Mucosa of descending colon (tissue), 3 donors: ENCODE data around the gene NAPG. TPM values are rescaled to one million over a fixed set of nuclear protein-coding genes. Genes with fewer than 3 reads are reported as not detected.

ENCODE experiments used
- ATAC-seq: fragments of 200-7000 bp; cut with Tn5 transposase; one replicate; pipeline ENCODE4 v1.9.1; 2020; ENCODE audit warnings: mild to moderate bottlenecking, moderate library complexity
- DNase-seq, 3 donors: peaks; one replicate each; pipeline ENCODE4 v3.0.0-alpha.2; 2020
- H3K36me3 ChIP-seq: fragments of 200-600 bp; one replicate; pipeline ENCODE4 v1.8.0; 2021; ENCODE audit warnings: low read depth, mild to moderate bottlenecking
- H3K4me1 ChIP-seq: fragments of 200-600 bp; one replicate; pipeline ENCODE4 v1.8.0; 2021; ENCODE audit warnings: low read depth, mild to moderate bottlenecking
- H3K4me3 ChIP-seq: fragments of 200-600 bp; one replicate; pipeline ENCODE4 v1.8.0; 2021; ENCODE audit warnings: mild to moderate bottlenecking
- H3K9me3 ChIP-seq: fragments of 200-600 bp; one replicate; pipeline ENCODE4 v1.8.0; 2021; ENCODE audit warnings: mild to moderate bottlenecking
- CTCF ChIP-seq: fragments of 200-600 bp; IDR thresholded peaks from one replicate; pipeline ENCODE4 v1.8.0; 2022; ENCODE audit warnings: antibody characterized with exemption, mild to moderate bottlenecking
- intact Hi-C, 2 donors: fragments of 100-400 bp; cut with DNase I in 1 of 2; cut with micrococcal nuclease in 1 of 2; formaldehyde crosslinking; loops; one replicate each; pipeline versions ENCODE4 v1.11.0 to v1.11.1; 2022; cut with DNase I, micrococcal nuclease
- total RNA-seq, 3 donors: library from RNA; stranded (reverse); fragmentation: NEBNext Ultra II Directional in 2 of 3; extraction: Animal tissue kit (Norgen Biotek cat#: 25700) in 2 of 3; gene quantifications; one replicate each; pipeline versions ENCODE4 v1.2.1 to v1.2.4, GENCODE V29; 2021 to 2023
- donor health status: DM: no; HTN: no; CAD: no; lungs with moderate emphysema.
- donor health status: DM: no; HTN: no; CAD: no.
- donor health status: DM: no; HTN: yes; CAD: no.

NAPG gene
- total RNA-seq, 3 donors from 2014 or later, result 36.3 to 43.1 (median 38.1) TPM

GRCh38 chr18:10560452-10561045 is 34.7 kb downstream of the NAPG start:
- DNase-seq (peak in 2 of 3 donors; percentile 36 to 90), ATAC-seq (peak; percentile 74)
- Histone ChIP-seq H3K4me1 (no peaks in the 10 kb centered on the region), H3K4me3 (no peak overlapping the region), H3K9me3 (no peaks in the 10 kb centered on the region), H3K36me3 (no peaks in the 10 kb centered on the region)
- intact Hi-C loops, result loop anchor here in 1 of 2 donors (10.0 kb wide), 1 partner anchor 994 kb away; no protein-coding TSS in a partner anchor
- peak; percentile 38 for TF ChIP-seq CTCF

GRCh38 chr18:10562773-10563160 is 36.9 kb downstream of the NAPG start:
- Histone ChIP-seq H3K36me3 (no peaks in the 10 kb centered on the region), H3K4me1 (no peaks in the 10 kb centered on the region), H3K9me3 (no peaks in the 10 kb centered on the region), H3K4me3 (no peak overlapping the region)
- DNase-seq (no peak), ATAC-seq (no peak)
- no peak for TF ChIP-seq CTCF
- intact Hi-C loops, result loop anchor here in 1 of 2 donors (10.0 kb wide), 1 partner anchor 992 kb away; no protein-coding TSS in a partner anchor

- ATAC-seq, result no peak
- intact Hi-C loops, result loop anchor here in 1 of 2 donors (10.0 kb wide), 1 partner anchor 991 kb away; no protein-coding TSS in a partner anchor
These were observed 38.1 kb downstream of the NAPG start for GRCh38 chr18:10563886-10564285.

GRCh38 chr18:10564975-10565773 is 39.3 kb downstream of the NAPG start:
- no peaks in the 10 kb centered on the region for H3K9me3 ChIP-seq
- TF ChIP-seq CTCF, result no peak
- no peaks in the 10 kb centered on the region for H3K36me3 ChIP-seq
- H3K4me1 ChIP-seq, result no peaks in the 10 kb centered on the region
- no peak overlapping the region for H3K4me3 ChIP-seq
- ATAC-seq, result no peak
- no peak for DNase-seq
- intact Hi-C loops, result loop anchor here in 1 of 2 donors (10.0 kb wide), 1 partner anchor 990 kb away; no protein-coding TSS in a partner anchor

More at GRCh38 chr18:10563886-10564285, 38.1 kb downstream of the NAPG start:
- H3K4me1 ChIP-seq, result no peaks in the 10 kb centered on the region
- no peak for TF ChIP-seq CTCF
- H3K9me3 ChIP-seq, result no peaks in the 10 kb centered on the region
- H3K4me3 ChIP-seq, result no peak overlapping the region
- no peak for DNase-seq
- H3K36me3 ChIP-seq, result no peaks in the 10 kb centered on the region

GRCh38 chr18:10565835-10566234 is 40.0 kb downstream of the NAPG start:
- intact Hi-C loops, result loop anchor here in 1 of 2 donors (10.0 kb wide), 1 partner anchor 989 kb away; no protein-coding TSS in a partner anchor
- Histone ChIP-seq H3K9me3 (no peaks in the 10 kb centered on the region), H3K4me3 (no peak overlapping the region), H3K36me3 (no peaks in the 10 kb centered on the region), H3K4me1 (no peaks in the 10 kb centered on the region)
- no peak for TF ChIP-seq CTCF
- no peak for ATAC-seq
- no peak for DNase-seq
